GM23248 (cell line): ENCODE results near the gene LOXL1. TPM values are rescaled to one million over a fixed set of nuclear protein-coding genes. Genes with fewer than 3 reads are reported as not detected.

Source experiments
- DNase-seq: peaks from one replicate; pipeline ENCODE4 v3.0.0-alpha.2; 2015
- H2AFZ ChIP-seq: fragments of 200-600 bp; sonication (generic); 2 replicates; pipeline ENCODE4 v1.6.1; 2016; ENCODE audit warnings: antibody characterized with exemption
- H3F3A ChIP-seq: fragments of 200-600 bp; sonication (generic); 2 replicates; pipeline ENCODE4 v1.6.1; 2016; ENCODE audit warnings: mild to moderate bottlenecking, antibody characterized with exemption, mixed run types; ENCODE audit not compliant: insufficient read depth
- H3K27ac ChIP-seq: fragments of 200-600 bp; sonication (generic); 2 replicates; pipeline ENCODE4 v1.5.1; 2016; ENCODE audit warnings: mild to moderate bottlenecking
- H3K27me3 ChIP-seq: fragments of 200-600 bp; sonication (generic); replicated peaks from 2 replicates; pipeline ENCODE4 v1.6.1; 2016; ENCODE audit warnings: mild to moderate bottlenecking; ENCODE audit not compliant: insufficient read depth
- H3K36me3 ChIP-seq: fragments of 200-600 bp; sonication (generic); 2 replicates; pipeline ENCODE4 v1.6.1; 2016; ENCODE audit warnings: low read depth, mild to moderate bottlenecking
- H3K4me1 ChIP-seq: fragments of 200-600 bp; sonication (generic); 2 replicates; pipeline ENCODE4 v1.6.1; 2016; ENCODE audit warnings: mild to moderate bottlenecking; ENCODE audit not compliant: insufficient read depth
- H3K4me2 ChIP-seq: fragments of 200-600 bp; sonication (generic); one replicate; pipeline ENCODE4 v1.6.1; 2016; ENCODE audit warnings: mild to moderate bottlenecking; ENCODE audit not compliant: unreplicated experiment
- H3K4me3 ChIP-seq: fragments of 200-600 bp; sonication (generic); 2 replicates; pipeline ENCODE4 v1.5.1; 2016; ENCODE audit warnings: mild to moderate bottlenecking
- H3K79me2 ChIP-seq: fragments of 200-600 bp; sonication (generic); 2 replicates; pipeline ENCODE4 v1.6.1; 2016; ENCODE audit warnings: mild to moderate bottlenecking; ENCODE audit not compliant: insufficient read depth
- H3K9ac ChIP-seq: fragments of 200-600 bp; sonication (generic); 2 replicates; pipeline ENCODE4 v1.6.1; 2016; ENCODE audit warnings: mild to moderate bottlenecking
- H3K9me2 ChIP-seq: fragments of 200-600 bp; sonication (generic); 2 replicates; pipeline ENCODE4 v1.6.1; 2016; ENCODE audit warnings: mixed run types, mild to moderate bottlenecking, moderate library complexity; ENCODE audit not compliant: insufficient read depth
- H3K9me3 ChIP-seq: fragments of 200-600 bp; sonication (generic); one replicate; pipeline ENCODE4 v1.6.1; 2017; ENCODE audit warnings: low read depth
- H4K20me1 ChIP-seq: fragments of 200-600 bp; sonication (generic); 2 replicates; pipeline ENCODE4 v1.6.0; 2016; ENCODE audit not compliant: insufficient read depth
- EZH2 ChIP-seq: fragments of 200-600 bp; sonication (generic); IDR thresholded peaks from 2 replicates; pipeline ENCODE4 v1.6.1; 2018; ENCODE audit warnings: antibody characterized with exemption, mild to moderate bottlenecking; ENCODE audit not compliant: insufficient read depth, poor library complexity, severe bottlenecking
- EZH2phosphoT487 ChIP-seq: fragments of 200-600 bp; sonication (generic); IDR thresholded peaks from 2 replicates; pipeline ENCODE4 v1.6.1; 2018; ENCODE audit warnings: antibody characterized with exemption, moderate library complexity, mild to moderate bottlenecking, low read depth; ENCODE audit not compliant: insufficient read depth
- WGBS, 2 experiments: methylation state at CpG; one replicate each; pipeline ENCODE4 v1.1.6; 2015 to 2017; ENCODE audit warnings: low lambda C conversion rate in 2 of 2, low coverage in 1 of 2; ENCODE audit errors: missing lambda C conversion rate in 2 of 2; 5-methylcytosine and 5-hydroxymethylcytosine counted together
- in situ Hi-C: fragments of 300-500 bp; cut with MboI; formaldehyde crosslinking; loops from 2 replicates; pipeline ENCODE4 v1.15.0; 2020
- polyA plus RNA-seq: library from polyadenylated mRNA; unstranded; fragments of >200 nt; fragmentation: Nextera tagmentation; extraction: Ambion mirVana; gene quantifications from 2 replicates; pipeline ENCODE4 v1.2.1, GENCODE V29; 2016
- total RNA-seq: library from RNA; depleted of rRNA; stranded (reverse); fragments of >200 nt; shearing (Covaris generic); gene quantifications from 2 replicates; pipeline ENCODE4 v1.2.3, GENCODE V29; 2014; rRNA removed

The LOXL1 gene
- total RNA-seq (534 and 540 TPM in 2 replicates), polyA plus RNA-seq (396 and 401 TPM in 2 replicates)

- Histone ChIP-seq H3K4me3 (peak within 1 kb of the TSS; percentile 93), H3K4me1 (peaks cover 69% of the 10 kb centered on the region), H3K9me3 (no peaks in the 10 kb centered on the region), H4K20me1 (no peaks in the 10 kb centered on the region), H3F3A (peaks cover 63% of the 10 kb centered on the region), H3K79me2 (peaks cover 73% of the 10 kb centered on the region), H3K27me3 (no peaks in the 10 kb centered on the region), H3K36me3 (no peaks in the 10 kb centered on the region), H3K9ac (peak within 1 kb of the TSS; percentile 90), H2AFZ (no peak within 1 kb of the TSS), H3K4me2 (peak within 1 kb of the TSS; percentile 98), H3K9me2 (no peaks in the 10 kb centered on the region), H3K27ac (peak within 1 kb of the TSS; percentile 94)
- TF ChIP-seq EZH2phosphoT487 = no peak
- no peak for TF ChIP-seq EZH2
- in situ Hi-C loops = no loop called here
- WGBS, 2 experiments = 0 to 2% methylated on average over 23 to 47 of the region's 47 CpGs
- DNase-seq = peak; percentile 98
These were observed at the start of gene LOXL1 for GRCh38 chr15:73926219-73927002. LOXL1 (plus strand) TSS chr15:73926462; CDS start chr15:73926784, 322 bp downstream.

GRCh38 chr15:73879426-73879825 lies 46.8 kb upstream of the LOXL1 start:
- in situ Hi-C loops = no loop called here
- Histone ChIP-seq H3K4me3 (no peak overlapping the region), H3K4me2 (no peak overlapping the region), H3K27ac (no peak overlapping the region), H3K9me3 (no peaks in the 10 kb centered on the region), H3K36me3 (no peaks in the 10 kb centered on the region), H3K9me2 (no peaks in the 10 kb centered on the region), H3K27me3 (peaks cover 7% of the 10 kb centered on the region; the same call in 1 of the 2 replicates), H3K79me2 (no peaks in the 10 kb centered on the region), H4K20me1 (no peaks in the 10 kb centered on the region), H2AFZ (no peak overlapping the region), H3K9ac (no peak overlapping the region), H3F3A (no peaks in the 10 kb centered on the region), H3K4me1 (no peaks in the 10 kb centered on the region)
- no peak for DNase-seq
- no peak for TF ChIP-seq EZH2
- no peak for TF ChIP-seq EZH2phosphoT487
- WGBS, 2 experiments = 59 to 67% methylated on average over 3 of the region's 3 CpGs

- no peak for TF ChIP-seq EZH2phosphoT487
- TF ChIP-seq EZH2 = no peak
- in situ Hi-C loops = no loop called here
- Histone ChIP-seq H4K20me1 (no peaks in the 10 kb centered on the region), H3K27me3 (peaks cover 7% of the 10 kb centered on the region; the same call in 1 of the 2 replicates), H3K79me2 (no peaks in the 10 kb centered on the region), H3K4me1 (no peaks in the 10 kb centered on the region), H3F3A (no peaks in the 10 kb centered on the region), H3K9ac (no peak overlapping the region), H3K4me3 (no peak overlapping the region), H3K36me3 (no peaks in the 10 kb centered on the region), H3K9me2 (no peaks in the 10 kb centered on the region), H3K27ac (no peak overlapping the region), H3K9me3 (no peaks in the 10 kb centered on the region), H2AFZ (no peak overlapping the region), H3K4me2 (no peak overlapping the region)
- no peak for DNase-seq
- WGBS, 2 experiments = 56 to 67% methylated on average over 9 to 12 of the region's 12 CpGs
These were observed 44.5 kb upstream of the LOXL1 start for GRCh38 chr15:73881579-73882320.

GRCh38 chr15:73882761-73883419 lies 43.4 kb upstream of the LOXL1 start:
- Histone ChIP-seq H3K9me3 (no peaks in the 10 kb centered on the region), H3K36me3 (no peaks in the 10 kb centered on the region), H2AFZ (no peak overlapping the region), H3F3A (no peaks in the 10 kb centered on the region), H3K9ac (no peak overlapping the region), H3K4me3 (no peak overlapping the region), H3K27ac (no peak overlapping the region), H3K27me3 (peaks cover 7% of the 10 kb centered on the region; the same call in 1 of the 2 replicates), H3K9me2 (no peaks in the 10 kb centered on the region), H3K4me2 (no peak overlapping the region), H4K20me1 (no peaks in the 10 kb centered on the region), H3K79me2 (no peaks in the 10 kb centered on the region), H3K4me1 (no peaks in the 10 kb centered on the region)
- WGBS, 2 experiments = 71 to 81% methylated on average over 9 to 10 of the region's 10 CpGs
- in situ Hi-C loops = no loop called here
- no peak for DNase-seq
- TF ChIP-seq EZH2phosphoT487 (no peak), EZH2 (no peak)
